GM12873 (cell line): Measurements from ENCODE around the gene CSTB.

ENCODE experiments used
- TF ChIP-seq, protein P1 (sequence below): IDR thresholded peaks from 2 replicates; pipeline ENCODE4 v1.5.1; 2012; ENCODE audit warnings: low read depth, mild to moderate bottlenecking, moderate library complexity, low read length, control low read depth; ENCODE audit not compliant: insufficient read depth; ENCODE audit errors: missing control alignments

The CSTB gene

DNA sequence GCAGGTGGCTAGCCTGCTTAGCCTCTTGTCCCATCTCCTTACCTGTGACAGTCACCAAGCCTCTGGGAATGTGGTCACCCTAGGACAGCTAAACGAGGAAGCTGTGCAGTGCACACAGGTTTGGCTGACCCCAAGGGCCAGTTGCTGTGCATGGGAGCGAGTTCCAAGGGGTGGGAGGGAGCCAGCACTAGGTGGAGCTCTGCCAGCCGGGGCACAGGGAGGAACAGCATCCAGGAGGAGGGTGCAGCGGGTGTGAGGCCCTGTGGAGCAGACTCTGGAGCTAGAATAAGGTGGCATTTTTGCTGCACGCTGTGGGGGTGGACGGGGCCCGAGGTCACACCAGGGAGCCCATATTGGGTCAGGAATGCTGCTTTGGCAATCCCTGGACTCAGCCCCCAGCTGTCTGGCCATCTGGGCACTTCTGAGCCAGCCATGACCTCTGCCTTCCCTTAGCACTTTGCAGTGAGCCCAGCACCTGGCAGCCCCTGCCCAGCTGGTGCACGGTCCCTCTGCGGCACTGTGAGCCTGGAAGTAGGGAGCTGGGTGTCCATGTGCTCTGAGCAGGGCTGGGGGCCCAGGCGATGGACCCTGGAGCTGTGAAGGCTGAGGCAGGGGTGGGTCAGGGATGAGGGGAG is 48.5 kb downstream of the CSTB start:
- TF ChIP-seq, protein P1, sequence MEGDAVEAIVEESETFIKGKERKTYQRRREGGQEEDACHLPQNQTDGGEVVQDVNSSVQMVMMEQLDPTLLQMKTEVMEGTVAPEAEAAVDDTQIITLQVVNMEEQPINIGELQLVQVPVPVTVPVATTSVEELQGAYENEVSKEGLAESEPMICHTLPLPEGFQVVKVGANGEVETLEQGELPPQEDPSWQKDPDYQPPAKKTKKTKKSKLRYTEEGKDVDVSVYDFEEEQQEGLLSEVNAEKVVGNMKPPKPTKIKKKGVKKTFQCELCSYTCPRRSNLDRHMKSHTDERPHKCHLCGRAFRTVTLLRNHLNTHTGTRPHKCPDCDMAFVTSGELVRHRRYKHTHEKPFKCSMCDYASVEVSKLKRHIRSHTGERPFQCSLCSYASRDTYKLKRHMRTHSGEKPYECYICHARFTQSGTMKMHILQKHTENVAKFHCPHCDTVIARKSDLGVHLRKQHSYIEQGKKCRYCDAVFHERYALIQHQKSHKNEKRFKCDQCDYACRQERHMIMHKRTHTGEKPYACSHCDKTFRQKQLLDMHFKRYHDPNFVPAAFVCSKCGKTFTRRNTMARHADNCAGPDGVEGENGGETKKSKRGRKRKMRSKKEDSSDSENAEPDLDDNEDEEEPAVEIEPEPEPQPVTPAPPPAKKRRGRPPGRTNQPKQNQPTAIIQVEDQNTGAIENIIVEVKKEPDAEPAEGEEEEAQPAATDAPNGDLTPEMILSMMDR: peak; percentile 9

DNA sequence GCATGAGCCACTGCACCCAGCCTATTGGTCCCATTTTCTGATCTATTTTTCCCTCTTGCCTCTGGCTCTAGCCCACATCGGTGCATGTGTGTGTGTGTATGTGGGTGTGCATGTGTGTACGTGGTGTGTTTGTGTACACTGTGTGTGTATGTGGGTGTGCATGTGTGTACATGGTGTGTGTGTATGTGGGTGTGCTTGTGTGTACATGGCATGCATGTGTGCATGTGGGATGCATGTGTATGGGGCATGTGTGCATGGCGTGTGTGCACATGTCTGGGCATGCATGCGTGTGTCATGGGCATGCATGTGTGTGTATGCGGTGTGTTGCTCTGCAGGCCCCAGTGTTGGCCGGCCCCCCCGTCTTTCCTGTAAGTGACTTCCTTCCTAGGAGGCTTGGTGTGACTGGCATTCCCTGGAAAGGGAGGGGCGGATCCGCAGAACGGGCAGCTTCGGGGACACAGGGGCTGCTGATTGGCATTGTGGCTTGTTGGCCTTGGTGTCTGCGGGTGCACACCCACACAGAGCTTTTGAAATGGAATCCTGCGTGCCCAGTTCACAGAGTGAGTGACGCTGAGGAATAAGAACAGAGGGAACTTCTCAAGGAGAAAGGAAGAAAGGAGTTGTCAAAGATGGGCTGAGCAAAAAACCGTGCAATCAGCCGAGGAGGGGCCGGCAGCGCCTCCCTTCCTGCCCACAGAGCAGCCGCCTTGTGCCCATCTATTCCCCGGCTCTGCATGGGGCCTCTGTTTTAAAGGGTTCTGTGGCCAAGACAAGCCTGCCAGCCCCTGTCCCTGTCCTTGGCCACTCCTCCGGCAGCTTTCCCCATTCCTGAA is 49.2 kb downstream of the CSTB start:
- TF ChIP-seq, protein P1: no peak
